Liver (tissue), 9 donors: ENCODE results near the gene DYRK1A. TPM values are rescaled to one million over a fixed set of nuclear protein-coding genes. Genes with fewer than 3 reads are reported as not detected.
A peak's percentile ranks its signal among the peaks of the same experiment; 100 is the strongest.

Experiments
- DNase-seq: peaks from one replicate; pipeline ENCODE4 v3.0.0-alpha.2; 2017; ENCODE audit warnings: low spot score
- H3K27ac ChIP-seq, 2 donors: one replicate each; pipeline ENCODE4 v1.7.0; 2013; ENCODE audit warnings: inconsistent platforms in 2 of 2, low read length in 2 of 2, control low read depth in 1 of 2, low read depth in 1 of 2, mild to moderate bottlenecking in 1 of 2
- H3K27me3 ChIP-seq, 4 donors: one replicate each; pipeline versions ENCODE4 v1.6.1 to v1.7.0; 2013; ENCODE audit warnings: low read length in 3 of 4, inconsistent platforms in 1 of 4, mild to moderate bottlenecking in 1 of 4, moderate library complexity in 1 of 4; ENCODE audit not compliant: control insufficient read depth in 4 of 4, insufficient read depth in 4 of 4
- H3K36me3 ChIP-seq, 4 donors: one replicate each; pipeline versions ENCODE4 v1.6.1 to v1.7.0; 2013; ENCODE audit warnings: low read length in 3 of 4, mild to moderate bottlenecking in 3 of 4, low read depth in 1 of 4, moderate library complexity in 1 of 4; ENCODE audit not compliant: control insufficient read depth in 4 of 4, insufficient read depth in 3 of 4
- H3K4me1 ChIP-seq, 4 donors: one replicate each; pipeline versions ENCODE4 v1.6.1 to v1.7.0; 2013; ENCODE audit warnings: low read length in 3 of 4, mild to moderate bottlenecking in 3 of 4, moderate library complexity in 1 of 4; ENCODE audit not compliant: control insufficient read depth in 4 of 4, insufficient read depth in 4 of 4
- H3K4me3 ChIP-seq, 3 donors: one replicate each; pipeline versions ENCODE4 v1.6.1 to v1.7.0; 2013; ENCODE audit warnings: low read length in 3 of 3, control low read depth in 1 of 3, low read depth in 1 of 3, mild to moderate bottlenecking in 1 of 3
- H3K9ac ChIP-seq, 2 donors: one replicate each; pipeline ENCODE4 v1.7.0; 2013; ENCODE audit warnings: low read length in 2 of 2, mild to moderate bottlenecking in 2 of 2, moderate library complexity in 2 of 2, control low read depth in 1 of 2, low read depth in 1 of 2
- H3K9me3 ChIP-seq, 4 donors: one replicate each; pipeline versions ENCODE4 v1.6.1 to v1.7.0; 2013; ENCODE audit warnings: low read length in 3 of 4; ENCODE audit not compliant: control insufficient read depth in 4 of 4
- FOXA1 ChIP-seq: IDR thresholded peaks from 2 replicates; pipeline ENCODE4 v1.6.1; 2016; ENCODE audit warnings: antibody characterized with exemption
- FOXA2 ChIP-seq: IDR thresholded peaks from 2 replicates; pipeline ENCODE4 v1.6.1; 2016; ENCODE audit warnings: antibody characterized with exemption
- GABPA ChIP-seq, 2 donors: IDR thresholded peaks in 1 of 2; conservative IDR thresholded peaks in 1 of 2; 2 replicates each; pipeline ENCODE4 v1.6.1; 2016; ENCODE audit warnings: antibody characterized with exemption in 2 of 2, mild to moderate bottlenecking in 1 of 2, moderate library complexity in 1 of 2
- HNF4G ChIP-seq: IDR thresholded peaks from 2 replicates; pipeline ENCODE4 v1.6.1; 2016; ENCODE audit warnings: antibody characterized with exemption
- JUND ChIP-seq, 2 donors: IDR thresholded peaks; 2 replicates each; pipeline ENCODE4 v1.6.1; 2016; ENCODE audit warnings: antibody characterized with exemption in 2 of 2
- NR2F2 ChIP-seq: IDR thresholded peaks from 2 replicates; pipeline ENCODE4 v1.6.1; 2016; ENCODE audit warnings: antibody characterized with exemption
- RAD21 ChIP-seq, 2 donors: IDR thresholded peaks; 2 replicates each; pipeline ENCODE4 v1.6.1; 2016; ENCODE audit warnings: antibody characterized with exemption in 2 of 2, mild to moderate bottlenecking in 2 of 2
- RXRA ChIP-seq, 2 donors: IDR thresholded peaks; 2 replicates each; pipeline ENCODE4 v1.6.1; 2017 to 2018; ENCODE audit warnings: antibody characterized with exemption in 2 of 2, mild to moderate bottlenecking in 1 of 2
- SP1 ChIP-seq: IDR thresholded peaks from 2 replicates; pipeline ENCODE4 v1.6.1; 2018; ENCODE audit warnings: antibody characterized with exemption, mild to moderate bottlenecking
- TAF1 ChIP-seq: conservative IDR thresholded peaks from 2 replicates; pipeline ENCODE4 v1.6.1; 2016; ENCODE audit warnings: antibody characterized with exemption, mild to moderate bottlenecking
- YY1 ChIP-seq: IDR thresholded peaks from 2 replicates; pipeline ENCODE4 v1.6.1; 2016; ENCODE audit warnings: antibody characterized with exemption, mild to moderate bottlenecking
- WGBS: extraction: QIAGEN DNeasy Blood & Tissue Kit; methylation state at CpG from one replicate; pipeline ENCODE4 v1.1.7; 2013; 5-methylcytosine and 5-hydroxymethylcytosine counted together
- polyA plus RNA-seq, 2 donors: library from polyadenylated mRNA; stranded (reverse) in 1 of 2; unstranded in 1 of 2; fragments of 200-250 nt in 1 of 2; fragments of >200 nt in 1 of 2; fragmentation: Nextera tagmentation in 1 of 2; extraction: Ambion mirVana in 1 of 2; gene quantifications; one replicate each; pipeline versions ENCODE4 v1.2.1 to v1.2.3, GENCODE V29; 2013 to 2015
- total RNA-seq, 2 donors: library from RNA; depleted of rRNA; stranded (reverse); fragments of >200 nt; gene quantifications; one replicate each; pipeline ENCODE4 v1.2.3, GENCODE V29; 2014
- TF ChIP-seq, protein P1 (sequence below): IDR thresholded peaks from 2 replicates; pipeline ENCODE4 v1.6.1; 2016; ENCODE audit warnings: antibody characterized with exemption
- TF ChIP-seq, protein P2 (sequence below): fragments of 150-350 bp; IDR thresholded peaks from 2 replicates; pipeline ENCODE4 v1.5.1; 2017; ENCODE audit warnings: improper control_type of control experiment, low read depth, low read length; ENCODE audit not compliant: missing input control
- TF ChIP-seq, protein P3 (sequence below): IDR thresholded peaks from 2 replicates; pipeline ENCODE4 v1.6.1; 2016; ENCODE audit warnings: antibody characterized with exemption
- TF ChIP-seq, protein P4 (sequence below): IDR thresholded peaks from 2 replicates; pipeline ENCODE4 v1.6.1; 2016; ENCODE audit warnings: antibody characterized with exemption
- TF ChIP-seq, protein P5 (sequence below): IDR thresholded peaks from 2 replicates; pipeline ENCODE4 v1.6.1; 2016; ENCODE audit warnings: antibody characterized with exemption, mild to moderate bottlenecking
- donor health status: healthy.
- donor health status: healthy.
- donor health status: healthy.
- donor health status: healthy.
- donor health status: healthy.

Gene DYRK1A
- total and polyA plus RNA-seq, 4 donors, result 5.1 to 58.3 (median 22.9) TPM

DNA sequence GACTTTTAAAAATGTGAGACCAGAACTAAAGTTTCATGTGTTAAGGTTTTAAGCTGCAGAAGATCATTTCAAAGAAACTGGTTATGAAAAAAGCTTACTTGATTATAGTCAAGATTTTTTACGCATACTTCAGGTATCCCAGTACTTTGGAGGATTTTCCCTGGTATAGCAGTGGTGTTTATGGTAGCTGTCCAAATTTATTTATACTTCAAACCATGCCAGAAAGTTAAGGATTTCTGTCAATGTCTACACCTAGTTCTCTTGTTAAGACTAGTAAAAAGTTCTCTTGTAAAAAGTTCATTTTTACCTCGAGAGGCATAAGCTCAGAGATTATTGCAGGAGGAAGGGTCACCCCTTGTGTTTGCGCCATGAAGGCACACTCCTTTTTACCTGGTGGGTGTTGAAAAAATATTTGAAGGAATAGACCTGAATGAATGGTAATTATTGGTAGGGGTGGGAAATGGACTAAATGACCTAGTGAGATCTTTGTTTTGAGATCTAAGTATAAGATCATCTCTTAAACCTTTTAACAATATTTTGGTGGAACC, 2.8 kb downstream of the DYRK1A start:
- Histone ChIP-seq H3K27me3 (no peaks in the 10 kb centered on the region), H3K4me1 (peaks cover 4 to 59% (median 21%) of the 10 kb centered on the region in 4 donors), H3K9ac (peak overlapping the region; percentile 76 to 94), H3K9me3 (no peaks in the 10 kb centered on the region), H3K4me3 (peak overlapping the region in 1 of 3 donors; percentile 1), H3K27ac (peak overlapping the region; percentile 72 to 100), H3K36me3 (no peaks in the 10 kb centered on the region)
- DNase-seq, result no peak
- TF ChIP-seq, protein P1, sequence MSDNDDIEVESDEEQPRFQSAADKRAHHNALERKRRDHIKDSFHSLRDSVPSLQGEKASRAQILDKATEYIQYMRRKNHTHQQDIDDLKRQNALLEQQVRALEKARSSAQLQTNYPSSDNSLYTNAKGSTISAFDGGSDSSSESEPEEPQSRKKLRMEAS, result no peak
- TF ChIP-seq GABPA (IDR thresholded peaks at IDR 0.05 in 1 of 2, conservative IDR thresholded peaks at IDR 0.05 in 1 of 2), result no peak
- TF ChIP-seq, protein P2, sequence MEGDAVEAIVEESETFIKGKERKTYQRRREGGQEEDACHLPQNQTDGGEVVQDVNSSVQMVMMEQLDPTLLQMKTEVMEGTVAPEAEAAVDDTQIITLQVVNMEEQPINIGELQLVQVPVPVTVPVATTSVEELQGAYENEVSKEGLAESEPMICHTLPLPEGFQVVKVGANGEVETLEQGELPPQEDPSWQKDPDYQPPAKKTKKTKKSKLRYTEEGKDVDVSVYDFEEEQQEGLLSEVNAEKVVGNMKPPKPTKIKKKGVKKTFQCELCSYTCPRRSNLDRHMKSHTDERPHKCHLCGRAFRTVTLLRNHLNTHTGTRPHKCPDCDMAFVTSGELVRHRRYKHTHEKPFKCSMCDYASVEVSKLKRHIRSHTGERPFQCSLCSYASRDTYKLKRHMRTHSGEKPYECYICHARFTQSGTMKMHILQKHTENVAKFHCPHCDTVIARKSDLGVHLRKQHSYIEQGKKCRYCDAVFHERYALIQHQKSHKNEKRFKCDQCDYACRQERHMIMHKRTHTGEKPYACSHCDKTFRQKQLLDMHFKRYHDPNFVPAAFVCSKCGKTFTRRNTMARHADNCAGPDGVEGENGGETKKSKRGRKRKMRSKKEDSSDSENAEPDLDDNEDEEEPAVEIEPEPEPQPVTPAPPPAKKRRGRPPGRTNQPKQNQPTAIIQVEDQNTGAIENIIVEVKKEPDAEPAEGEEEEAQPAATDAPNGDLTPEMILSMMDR, result no peak
- TF ChIP-seq, protein P3, sequence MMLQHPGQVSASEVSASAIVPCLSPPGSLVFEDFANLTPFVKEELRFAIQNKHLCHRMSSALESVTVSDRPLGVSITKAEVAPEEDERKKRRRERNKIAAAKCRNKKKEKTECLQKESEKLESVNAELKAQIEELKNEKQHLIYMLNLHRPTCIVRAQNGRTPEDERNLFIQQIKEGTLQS, result no peak
- no peak for TF ChIP-seq FOXA2
- TF ChIP-seq JUND (IDR thresholded peaks at IDR 0.05), result no peak
- no peak for TF ChIP-seq YY1
- no peak for TF ChIP-seq SP1
- TF ChIP-seq FOXA1, result no peak
- no peak for TF ChIP-seq RAD21 (IDR thresholded peaks at IDR 0.05)
- no peak for TF ChIP-seq HNF4G
- no peak for TF ChIP-seq NR2F2
- no peak for TF ChIP-seq RXRA (IDR thresholded peaks at IDR 0.05)
- TF ChIP-seq, protein P4, sequence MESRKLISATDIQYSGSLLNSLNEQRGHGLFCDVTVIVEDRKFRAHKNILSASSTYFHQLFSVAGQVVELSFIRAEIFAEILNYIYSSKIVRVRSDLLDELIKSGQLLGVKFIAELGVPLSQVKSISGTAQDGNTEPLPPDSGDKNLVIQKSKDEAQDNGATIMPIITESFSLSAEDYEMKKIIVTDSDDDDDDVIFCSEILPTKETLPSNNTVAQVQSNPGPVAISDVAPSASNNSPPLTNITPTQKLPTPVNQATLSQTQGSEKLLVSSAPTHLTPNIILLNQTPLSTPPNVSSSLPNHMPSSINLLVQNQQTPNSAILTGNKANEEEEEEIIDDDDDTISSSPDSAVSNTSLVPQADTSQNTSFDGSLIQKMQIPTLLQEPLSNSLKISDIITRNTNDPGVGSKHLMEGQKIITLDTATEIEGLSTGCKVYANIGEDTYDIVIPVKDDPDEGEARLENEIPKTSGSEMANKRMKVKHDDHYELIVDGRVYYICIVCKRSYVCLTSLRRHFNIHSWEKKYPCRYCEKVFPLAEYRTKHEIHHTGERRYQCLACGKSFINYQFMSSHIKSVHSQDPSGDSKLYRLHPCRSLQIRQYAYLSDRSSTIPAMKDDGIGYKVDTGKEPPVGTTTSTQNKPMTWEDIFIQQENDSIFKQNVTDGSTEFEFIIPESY, result no peak
- TF ChIP-seq, protein P5, sequence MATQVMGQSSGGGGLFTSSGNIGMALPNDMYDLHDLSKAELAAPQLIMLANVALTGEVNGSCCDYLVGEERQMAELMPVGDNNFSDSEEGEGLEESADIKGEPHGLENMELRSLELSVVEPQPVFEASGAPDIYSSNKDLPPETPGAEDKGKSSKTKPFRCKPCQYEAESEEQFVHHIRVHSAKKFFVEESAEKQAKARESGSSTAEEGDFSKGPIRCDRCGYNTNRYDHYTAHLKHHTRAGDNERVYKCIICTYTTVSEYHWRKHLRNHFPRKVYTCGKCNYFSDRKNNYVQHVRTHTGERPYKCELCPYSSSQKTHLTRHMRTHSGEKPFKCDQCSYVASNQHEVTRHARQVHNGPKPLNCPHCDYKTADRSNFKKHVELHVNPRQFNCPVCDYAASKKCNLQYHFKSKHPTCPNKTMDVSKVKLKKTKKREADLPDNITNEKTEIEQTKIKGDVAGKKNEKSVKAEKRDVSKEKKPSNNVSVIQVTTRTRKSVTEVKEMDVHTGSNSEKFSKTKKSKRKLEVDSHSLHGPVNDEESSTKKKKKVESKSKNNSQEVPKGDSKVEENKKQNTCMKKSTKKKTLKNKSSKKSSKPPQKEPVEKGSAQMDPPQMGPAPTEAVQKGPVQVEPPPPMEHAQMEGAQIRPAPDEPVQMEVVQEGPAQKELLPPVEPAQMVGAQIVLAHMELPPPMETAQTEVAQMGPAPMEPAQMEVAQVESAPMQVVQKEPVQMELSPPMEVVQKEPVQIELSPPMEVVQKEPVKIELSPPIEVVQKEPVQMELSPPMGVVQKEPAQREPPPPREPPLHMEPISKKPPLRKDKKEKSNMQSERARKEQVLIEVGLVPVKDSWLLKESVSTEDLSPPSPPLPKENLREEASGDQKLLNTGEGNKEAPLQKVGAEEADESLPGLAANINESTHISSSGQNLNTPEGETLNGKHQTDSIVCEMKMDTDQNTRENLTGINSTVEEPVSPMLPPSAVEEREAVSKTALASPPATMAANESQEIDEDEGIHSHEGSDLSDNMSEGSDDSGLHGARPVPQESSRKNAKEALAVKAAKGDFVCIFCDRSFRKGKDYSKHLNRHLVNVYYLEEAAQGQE, result no peak
- no peak for TF ChIP-seq TAF1
- WGBS, result 35% methylated on average over 3 of the region's 3 CpGs
